GM21717 (cell line): Measurements from ENCODE around the gene CYLD.
A peak's percentile ranks its signal among the peaks of the same experiment; 100 is the strongest.

Experiments used
- ATAC-seq: cut with Tn5 transposase; IDR thresholded peaks from one replicate; pipeline ENCODE4 v1.9.1; 2021; ENCODE audit warnings: mild to moderate bottlenecking, moderate library complexity; ENCODE audit not compliant: unreplicated experiment

CYLD gene

DNA sequence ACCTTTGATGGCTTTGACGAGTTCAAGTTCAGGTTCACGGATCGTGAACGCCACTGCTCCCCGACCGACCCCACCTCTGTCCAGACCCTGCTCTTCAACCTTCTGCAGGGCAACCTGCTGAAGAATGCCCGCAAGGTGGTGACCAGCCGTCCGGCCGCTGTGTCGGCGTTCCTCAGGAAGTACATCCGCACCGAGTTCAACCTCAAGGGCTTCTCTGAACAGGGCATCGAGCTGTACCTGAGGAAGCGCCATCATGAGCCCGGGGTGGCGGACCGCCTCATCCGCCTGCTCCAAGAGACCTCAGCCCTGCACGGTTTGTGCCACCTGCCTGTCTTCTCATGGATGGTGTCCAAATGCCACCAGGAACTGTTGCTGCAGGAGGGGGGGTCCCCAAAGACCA, 30.8 kb upstream of the CYLD start:
- no peak for ATAC-seq

- no peak for ATAC-seq
Observed at GRCh38 chr16:50711862-50712559, 29.9 kb upstream of the CYLD start.

DNA sequence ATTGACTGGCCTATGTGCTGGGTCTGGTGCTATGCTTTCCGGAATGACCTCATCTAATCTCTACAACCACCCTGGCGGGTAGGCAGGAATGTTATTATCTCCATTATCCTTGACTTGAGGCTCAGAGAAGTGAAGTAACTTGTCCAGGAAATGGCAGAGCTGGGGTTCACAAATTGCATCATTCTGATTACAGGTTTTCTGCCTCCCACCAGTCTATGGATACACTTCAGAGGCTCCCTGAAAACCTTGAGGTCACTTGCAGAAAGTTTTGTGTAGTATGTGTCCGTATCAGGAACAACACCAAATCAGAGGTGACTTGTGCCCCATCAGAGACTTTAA, 29.4 kb upstream of the CYLD start:
- no peak for ATAC-seq

DNA sequence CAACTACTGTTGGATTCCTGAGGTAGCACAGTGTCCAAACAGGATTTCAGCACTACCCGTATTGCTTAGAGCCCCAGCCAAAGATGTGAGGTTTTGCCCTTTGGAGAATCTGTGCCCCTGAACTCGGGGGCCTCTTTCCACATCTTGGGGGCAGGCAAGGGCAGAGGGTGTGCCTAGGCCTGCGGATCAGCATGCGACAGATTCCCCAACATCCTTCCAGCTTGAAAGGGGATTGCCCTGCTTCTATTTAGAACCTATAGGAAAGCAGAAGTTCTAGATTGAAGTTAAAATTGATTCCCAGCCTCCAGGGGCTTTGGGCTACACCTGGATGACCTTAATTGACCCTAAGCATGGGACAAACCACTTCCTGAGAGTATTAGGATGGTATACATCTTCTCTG, 28.9 kb upstream of the CYLD start:
- no peak for ATAC-seq

- no peak for ATAC-seq
Observed at GRCh38 chr16:50717091-50717490, 24.8 kb upstream of the CYLD start.

GRCh38 chr16:50717494-50717893, 24.4 kb upstream of the CYLD start:
- ATAC-seq: no peak

DNA sequence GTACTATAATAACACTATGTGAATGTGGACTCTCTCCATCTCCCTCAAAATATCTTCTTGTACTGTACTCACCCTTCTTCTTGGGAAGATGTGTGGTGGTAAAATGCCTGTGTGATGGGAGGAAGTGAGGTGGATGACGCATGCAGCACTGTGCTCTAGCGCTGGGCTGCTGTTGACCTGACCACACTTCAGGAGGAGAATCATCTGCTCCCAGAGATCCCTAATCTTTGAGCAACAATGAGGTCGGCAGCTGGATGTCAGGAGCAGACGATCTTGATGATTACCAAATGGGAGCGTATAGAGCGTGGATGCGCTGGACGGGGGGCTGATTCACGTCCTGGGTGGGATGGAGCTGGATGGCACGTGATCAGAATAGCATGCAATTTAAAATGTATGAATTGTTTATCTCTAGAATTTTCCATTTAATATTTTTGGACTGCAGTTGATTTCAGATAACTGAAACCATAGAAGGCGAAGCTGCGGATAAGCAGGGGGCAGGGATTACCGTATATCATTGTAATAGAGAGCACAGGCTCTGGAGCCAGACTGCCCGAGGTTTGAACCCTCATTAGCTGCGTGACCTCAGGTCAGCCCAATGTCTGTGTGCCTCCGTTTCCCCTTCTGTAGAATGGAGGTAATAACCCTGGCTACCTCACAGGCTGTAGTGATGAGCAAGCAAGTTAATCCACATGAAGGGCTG, 23.7 kb upstream of the CYLD start:
- ATAC-seq: no peak

- no peak for ATAC-seq
Observed at GRCh38 chr16:50718761-50719400, 23.0 kb upstream of the CYLD start.

- no peak for ATAC-seq
Observed at GRCh38 chr16:50719401-50720337, 22.2 kb upstream of the CYLD start.

GRCh38 chr16:50721549-50722404, 20.1 kb upstream of the CYLD start:
- ATAC-seq: no peak

GRCh38 chr16:50722405-50722737, 19.5 kb upstream of the CYLD start:
- no peak for ATAC-seq

DNA sequence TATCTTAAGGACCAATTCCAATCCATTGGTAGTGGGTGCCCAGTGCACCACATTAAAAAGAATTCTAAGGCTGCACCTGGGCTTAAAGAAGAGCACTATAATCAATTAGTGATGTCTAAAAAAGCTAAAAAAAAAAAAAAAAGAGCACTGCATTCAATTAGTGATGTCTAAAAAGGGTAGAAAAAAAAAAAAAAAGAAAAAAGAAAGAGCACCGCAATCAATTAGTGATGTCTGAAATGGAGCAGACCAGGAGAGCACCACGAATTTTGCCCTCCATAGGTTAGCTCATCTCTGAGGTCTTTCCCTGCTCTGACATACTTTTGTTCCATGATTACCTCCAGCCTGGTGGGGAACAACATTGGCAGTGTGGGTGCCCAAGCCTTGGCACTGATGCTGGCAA, 18.9 kb upstream of the CYLD start:
- no peak for ATAC-seq

- no peak for ATAC-seq
Observed at GRCh38 chr16:50724306-50724705, 17.6 kb upstream of the CYLD start.

DNA sequence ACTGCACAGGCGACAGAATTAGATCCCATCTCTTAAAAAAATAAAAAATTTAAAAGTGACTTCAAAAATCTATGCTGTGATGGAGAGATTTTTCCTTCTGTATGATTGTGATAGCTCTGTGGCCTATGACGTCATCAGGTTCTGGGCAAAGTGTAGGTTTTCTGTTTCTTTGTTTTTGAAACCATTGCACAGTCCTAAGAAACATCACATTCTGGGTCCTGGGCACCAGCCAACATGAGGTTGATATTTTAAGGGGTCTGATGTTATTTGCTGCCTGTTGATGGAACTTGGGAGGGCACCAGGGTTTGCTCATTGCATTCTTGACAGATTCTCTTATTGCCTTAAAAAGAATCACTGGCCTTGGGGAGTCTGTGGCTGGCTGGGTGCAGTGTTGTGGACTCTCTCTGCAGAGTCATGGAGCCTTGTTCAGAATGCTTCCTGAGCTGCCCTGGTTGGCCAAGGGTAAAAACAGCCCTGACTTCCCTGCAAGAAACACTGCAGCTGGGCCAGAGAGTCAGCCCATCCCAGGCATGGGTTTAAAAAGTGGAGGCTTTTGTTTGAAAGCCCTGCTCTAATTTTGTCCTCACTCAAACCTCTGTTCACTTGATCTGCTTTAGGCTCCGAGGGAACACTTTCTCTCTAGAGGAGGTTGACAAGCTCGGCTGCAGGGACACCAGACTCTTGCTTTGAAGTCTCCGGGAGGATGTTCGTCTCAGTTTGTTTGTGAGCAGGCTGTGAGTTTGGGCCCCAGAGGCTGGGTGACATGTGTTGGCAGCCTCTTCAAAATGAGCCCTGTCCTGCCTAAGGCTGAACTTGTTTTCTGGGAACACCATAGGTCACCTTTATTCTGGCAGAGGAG, 10.5 kb upstream of the CYLD start:
- no peak for ATAC-seq

- no peak for ATAC-seq
Observed at GRCh38 chr16:50731989-50732832, 9.7 kb upstream of the CYLD start.

- no peak for ATAC-seq
Observed at GRCh38 chr16:50733468-50733867, 8.4 kb upstream of the CYLD start.

DNA sequence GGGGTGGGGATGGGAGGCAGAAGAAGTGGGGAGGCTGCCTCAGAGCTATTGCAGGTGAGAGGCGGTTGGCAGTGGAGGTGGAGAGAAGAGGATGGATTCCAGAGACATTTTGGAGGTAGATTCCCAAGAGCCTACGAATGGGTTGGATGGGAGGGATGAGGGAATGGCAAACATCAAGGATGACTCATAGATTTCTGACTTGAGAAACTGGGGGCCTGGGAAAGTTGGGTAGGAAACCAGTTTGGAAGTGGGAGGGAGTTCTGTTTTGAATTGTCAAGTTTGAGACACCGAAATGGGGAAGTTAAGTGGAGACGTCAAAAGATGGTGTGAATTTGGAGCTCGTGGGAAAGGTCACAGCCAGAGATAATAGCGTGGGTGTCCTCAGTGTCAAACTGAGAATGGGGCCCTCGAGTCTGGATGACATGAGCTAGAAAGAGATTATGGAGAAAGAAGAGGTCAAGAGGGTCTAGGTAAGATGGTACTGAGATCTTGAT, 6.2 kb upstream of the CYLD start:
- ATAC-seq: peak; percentile 41

DNA sequence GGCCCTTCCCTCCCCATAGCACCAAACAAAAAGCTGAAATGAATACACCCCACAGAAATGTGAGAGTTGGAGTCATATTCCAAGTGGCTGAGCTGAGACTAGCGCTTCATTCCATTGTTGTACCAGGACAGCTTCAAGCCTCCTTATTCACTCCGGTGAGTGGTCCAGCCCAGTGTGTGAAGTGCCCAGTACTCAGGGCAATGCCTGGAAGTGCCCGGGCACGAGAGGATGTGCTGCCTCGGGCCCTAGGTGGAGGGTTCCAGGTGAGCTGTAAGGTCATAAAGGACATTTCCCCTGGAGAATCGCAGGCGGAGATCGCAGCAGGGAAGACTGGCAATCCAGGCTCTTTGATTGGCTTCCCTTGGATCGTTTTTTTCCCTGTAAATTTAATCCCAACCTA, 5.4 kb upstream of the CYLD start:
- ATAC-seq: no peak
